Calu3 (cell line): ENCODE measurements around the gene GRIK4. TPM values are rescaled to one million over a fixed set of nuclear protein-coding genes. Genes with fewer than 3 reads are reported as not detected.

ENCODE experiments used
- BruUV-seq: library from RNA; stranded (reverse); fragments of 400-500 nt; replicated peaks from 2 replicates; lab custom pipeline; 2021; lab: Mats Ljungman, UMichigan
- CTCF ChIA-PET: fragments of 300-600 bp; sonication (Branson Sonifier 250); formaldehyde crosslinking; loops from one replicate; lab custom pipeline; 2022; ENCODE audit warnings: antibody characterized with exemption; lab: Charles Lee
- DNase-seq: peaks from one replicate; pipeline ENCODE4 v3.0.0; 2022
- H3K27ac Mint-ChIP-seq: one replicate; pipeline ENCODE4 v1.8.0; 2022; ENCODE audit warnings: mixed read lengths; ENCODE audit not compliant: unreplicated experiment
- H3K27me3 Mint-ChIP-seq: one replicate; pipeline ENCODE4 v1.8.0; 2022; ENCODE audit warnings: mixed read lengths; ENCODE audit not compliant: unreplicated experiment
- H3K36me3 Mint-ChIP-seq: one replicate; pipeline ENCODE4 v1.8.0; 2022; ENCODE audit warnings: mild to moderate bottlenecking, moderate library complexity, mixed read lengths; ENCODE audit not compliant: insufficient read depth, unreplicated experiment
- H3K4me1 Mint-ChIP-seq: one replicate; pipeline ENCODE4 v1.8.0; 2022; ENCODE audit warnings: mild to moderate bottlenecking, low read depth, mixed read lengths; ENCODE audit not compliant: unreplicated experiment
- H3K4me3 Mint-ChIP-seq: one replicate; pipeline ENCODE4 v1.8.0; 2022; ENCODE audit warnings: mild to moderate bottlenecking, low read depth, moderate library complexity, mixed read lengths; ENCODE audit not compliant: unreplicated experiment
- H3K9me3 Mint-ChIP-seq: one replicate; pipeline ENCODE4 v1.8.0; 2022; ENCODE audit warnings: low read depth, mixed read lengths; ENCODE audit not compliant: unreplicated experiment
- intact Hi-C: fragments of 100-400 bp; cut with micrococcal nuclease; formaldehyde crosslinking; loops from one replicate; pipeline ENCODE4 v1.10.0; 2022; ENCODE audit not compliant: unreplicated experiment
- total RNA-seq: library from RNA; stranded (reverse); gene quantifications from 2 replicates; pipeline ENCODE4 v1.2.3, GENCODE V29; 2022
- TF ChIP-seq, protein P1 (sequence below): fragments of 200-600 bp; IDR thresholded peaks from one replicate; pipeline ENCODE4 v1.8.0; 2022; ENCODE audit warnings: antibody characterized with exemption; ENCODE audit not compliant: unreplicated experiment

The GRIK4 gene
- total RNA-seq, 1 experiment from 2014 or later: not detected

- no peaks in the 10 kb centered on the region for H3K9me3 Mint-ChIP-seq
- H3K36me3 Mint-ChIP-seq: no peaks in the 10 kb centered on the region
- no peaks in the 10 kb centered on the region for H3K4me1 Mint-ChIP-seq
- intact Hi-C loops: no loop called here
- peaks cover 71% of the 10 kb centered on the region for H3K27me3 Mint-ChIP-seq
- no peak for DNase-seq
- CTCF ChIA-PET: no interaction called here
- H3K27ac Mint-ChIP-seq: no peak overlapping the region
- TF ChIP-seq, protein P1, sequence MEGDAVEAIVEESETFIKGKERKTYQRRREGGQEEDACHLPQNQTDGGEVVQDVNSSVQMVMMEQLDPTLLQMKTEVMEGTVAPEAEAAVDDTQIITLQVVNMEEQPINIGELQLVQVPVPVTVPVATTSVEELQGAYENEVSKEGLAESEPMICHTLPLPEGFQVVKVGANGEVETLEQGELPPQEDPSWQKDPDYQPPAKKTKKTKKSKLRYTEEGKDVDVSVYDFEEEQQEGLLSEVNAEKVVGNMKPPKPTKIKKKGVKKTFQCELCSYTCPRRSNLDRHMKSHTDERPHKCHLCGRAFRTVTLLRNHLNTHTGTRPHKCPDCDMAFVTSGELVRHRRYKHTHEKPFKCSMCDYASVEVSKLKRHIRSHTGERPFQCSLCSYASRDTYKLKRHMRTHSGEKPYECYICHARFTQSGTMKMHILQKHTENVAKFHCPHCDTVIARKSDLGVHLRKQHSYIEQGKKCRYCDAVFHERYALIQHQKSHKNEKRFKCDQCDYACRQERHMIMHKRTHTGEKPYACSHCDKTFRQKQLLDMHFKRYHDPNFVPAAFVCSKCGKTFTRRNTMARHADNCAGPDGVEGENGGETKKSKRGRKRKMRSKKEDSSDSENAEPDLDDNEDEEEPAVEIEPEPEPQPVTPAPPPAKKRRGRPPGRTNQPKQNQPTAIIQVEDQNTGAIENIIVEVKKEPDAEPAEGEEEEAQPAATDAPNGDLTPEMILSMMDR: no peak
- no TSS peak for BruUV-seq
- H3K4me3 Mint-ChIP-seq: no peak overlapping the region
Observed at GRCh38 chr11:120969993-120970392, 458.4 kb downstream of the GRIK4 start.

DNA sequence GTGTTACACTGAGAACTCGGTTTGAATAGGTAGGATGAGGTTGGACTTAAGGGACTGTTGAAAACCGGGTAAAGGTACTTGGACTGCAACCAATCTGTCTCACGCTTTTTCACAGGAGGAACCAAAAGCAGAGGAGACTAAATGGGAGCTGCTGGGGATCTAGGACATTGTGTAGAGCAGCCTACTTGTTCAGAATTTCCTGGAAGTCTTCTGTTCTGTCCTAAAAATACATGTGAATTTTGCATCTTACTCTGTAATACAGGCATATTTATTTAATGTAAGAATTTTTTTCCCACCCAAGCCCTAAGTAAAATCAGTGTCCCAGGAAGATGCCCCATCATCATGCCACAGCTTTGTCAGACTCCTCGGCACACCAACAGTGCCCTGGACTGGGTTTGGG is 460.3 kb downstream of the GRIK4 start:
- Mint-ChIP-seq H3K4me3 (no peak overlapping the region), H3K27me3 (peaks cover 84% of the 10 kb centered on the region), H3K36me3 (no peaks in the 10 kb centered on the region), H3K9me3 (no peaks in the 10 kb centered on the region), H3K4me1 (no peaks in the 10 kb centered on the region), H3K27ac (no peak overlapping the region)
- DNase-seq: no peak
- TF ChIP-seq, protein P1: no peak
- CTCF ChIA-PET: no interaction called here
- BruUV-seq: no TSS peak
- intact Hi-C loops: no loop called here

- TF ChIP-seq, protein P1: no peak
- Mint-ChIP-seq H3K4me3 (no peak overlapping the region), H3K27me3 (peaks cover 92% of the 10 kb centered on the region), H3K36me3 (no peaks in the 10 kb centered on the region), H3K4me1 (no peaks in the 10 kb centered on the region), H3K27ac (no peak overlapping the region), H3K9me3 (no peaks in the 10 kb centered on the region)
- no peak for DNase-seq
- intact Hi-C loops: no loop called here
- CTCF ChIA-PET: no interaction called here
- no TSS peak for BruUV-seq
Observed at GRCh38 chr11:120972621-120973020, 461.1 kb downstream of the GRIK4 start.

GRCh38 chr11:120973501-120973900 is 462.0 kb downstream of the GRIK4 start:
- Mint-ChIP-seq H3K4me1 (no peaks in the 10 kb centered on the region), H3K27me3 (peaks cover 99% of the 10 kb centered on the region), H3K4me3 (no peak overlapping the region), H3K27ac (no peak overlapping the region), H3K9me3 (no peaks in the 10 kb centered on the region), H3K36me3 (no peaks in the 10 kb centered on the region)
- CTCF ChIA-PET: no interaction called here
- BruUV-seq: no TSS peak
- TF ChIP-seq, protein P1: no peak
- intact Hi-C loops: no loop called here
- no peak for DNase-seq
